Loucy (cell line): ENCODE data around the gene TAP2.

Experiments
- CTCF ChIP-seq: fragments of 200-600 bp; sonication (generic); conservative IDR thresholded peaks from 2 replicates; pipeline ENCODE4 v1.5.1; 2014; ENCODE audit warnings: mild to moderate bottlenecking, antibody characterized with exemption, low read length
- EZH2phosphoT487 ChIP-seq: fragments of 200-600 bp; IDR thresholded peaks from 2 replicates; pipeline ENCODE4 v1.6.1; 2018; ENCODE audit warnings: antibody characterized with exemption, mild to moderate bottlenecking, moderate library complexity, borderline replicate concordance

- no peak for TF ChIP-seq CTCF
- no peak for TF ChIP-seq EZH2phosphoT487
Observed at GRCh38 chr6:32829495-32829894, 9.0 kb downstream of the TAP2 start.
